WTC11 (cell line): ENCODE results near the gene WNT6. TPM values are rescaled to one million over a fixed set of nuclear protein-coding genes. Genes with fewer than 3 reads are reported as not detected.

Experiments
- ATAC-seq: fragments of 200-7000 bp; cut with Tn5 transposase; 2 replicates; pipeline ENCODE4 v1.10.0; 2021; ENCODE audit warnings: mild to moderate bottlenecking, moderate library complexity
- CTCF ChIA-PET: fragments of 300-600 bp; sonication (Branson Sonifier 250); formaldehyde crosslinking; loops from one replicate; lab custom pipeline; 2021; ENCODE audit warnings: antibody characterized with exemption; lab: Charles Lee
- POLR2A ChIA-PET: fragments of 350-600 bp; sonication (Branson Sonifier 250); formaldehyde crosslinking; loops from one replicate; lab custom pipeline; 2021; ENCODE audit warnings: antibody characterized with exemption; lab: Charles Lee
- DNase-seq: peaks from one replicate; pipeline ENCODE4 v3.0.0; 2021; ENCODE audit warnings: low spot score
- H3K27ac Mint-ChIP-seq: 2 replicates; pipeline ENCODE4 v1.8.0; 2021; ENCODE audit warnings: mixed read lengths
- H3K27me3 Mint-ChIP-seq: 2 replicates; pipeline ENCODE4 v1.8.0; 2021; ENCODE audit warnings: low read depth, mild to moderate bottlenecking, moderate library complexity, mixed read lengths
- H3K36me3 Mint-ChIP-seq: 2 replicates; pipeline ENCODE4 v1.8.0; 2021; ENCODE audit warnings: mixed read lengths
- H3K4me1 Mint-ChIP-seq: 2 replicates; pipeline ENCODE4 v1.8.0; 2022; ENCODE audit warnings: mixed read lengths
- H3K4me3 Mint-ChIP-seq: 2 replicates; pipeline ENCODE4 v1.8.0; 2021; ENCODE audit warnings: mild to moderate bottlenecking, moderate library complexity, mixed read lengths
- H3K9me3 Mint-ChIP-seq: 2 replicates; pipeline ENCODE4 v1.8.0; 2021; ENCODE audit warnings: mixed read lengths
- CREM ChIP-seq: sonication (generic); formaldehyde crosslinking; IDR thresholded peaks from 2 replicates; pipeline ENCODE4 v1.8.1; 2022; ENCODE audit warnings: mild to moderate bottlenecking, missing genetic modification reagents, moderate library complexity
- FOXK1 ChIP-seq: sonication (generic); formaldehyde crosslinking; IDR thresholded peaks from 2 replicates; pipeline ENCODE4 v1.8.0; 2022; ENCODE audit warnings: mild to moderate bottlenecking, moderate library complexity, missing genetic modification reagents
- FOXP1 ChIP-seq: sonication (generic); formaldehyde crosslinking; IDR thresholded peaks from 2 replicates; pipeline ENCODE4 v1.8.0; 2022; ENCODE audit warnings: missing genetic modification reagents, mild to moderate bottlenecking, moderate library complexity, borderline replicate concordance
- GRHL2 ChIP-seq: fragments of 250-450 bp; sonication (Bioruptor Pico); IDR thresholded peaks from 2 replicates; pipeline ENCODE4 v1.8.0; 2022; ENCODE audit warnings: mild to moderate bottlenecking, moderate library complexity; ENCODE audit not compliant: insufficient replicate concordance, severe bottlenecking
- MYBL2 ChIP-seq: sonication (generic); formaldehyde crosslinking; IDR thresholded peaks from 2 replicates; pipeline ENCODE4 v1.8.1; 2023; ENCODE audit warnings: mild to moderate bottlenecking, moderate library complexity, missing genetic modification reagents
- PRRX2 ChIP-seq: fragments of 250-450 bp; sonication (Bioruptor Pico); IDR thresholded peaks from 2 replicates; pipeline ENCODE4 v1.8.0; 2021; ENCODE audit warnings: mild to moderate bottlenecking
- RELA ChIP-seq: sonication (generic); formaldehyde crosslinking; IDR thresholded peaks from 2 replicates; pipeline ENCODE4 v1.8.1; 2022; ENCODE audit warnings: missing genetic modification reagents, mild to moderate bottlenecking, borderline replicate concordance
- SMAD4 ChIP-seq: sonication (generic); formaldehyde crosslinking; IDR thresholded peaks from 2 replicates; pipeline ENCODE4 v1.8.0; 2022; ENCODE audit warnings: mild to moderate bottlenecking, missing genetic modification reagents
- total RNA-seq: library from RNA; stranded (reverse); gene quantifications from 3 replicates; pipeline ENCODE4 v1.2.3, GENCODE V29; 2021
- TF ChIP-seq, protein P1 (sequence below): sonication (generic); formaldehyde crosslinking; IDR thresholded peaks from 2 replicates; pipeline ENCODE4 v1.8.1; 2023; ENCODE audit warnings: mild to moderate bottlenecking, missing genetic modification reagents, moderate library complexity
- TF ChIP-seq, protein P2 (sequence below): sonication (generic); formaldehyde crosslinking; IDR thresholded peaks from 2 replicates; pipeline ENCODE4 v1.8.1; 2023; ENCODE audit warnings: mild to moderate bottlenecking, missing genetic modification reagents
- TF ChIP-seq, protein P3 (sequence below): sonication (generic); formaldehyde crosslinking; IDR thresholded peaks from 2 replicates; pipeline ENCODE4 v1.8.0; 2022; ENCODE audit warnings: mild to moderate bottlenecking, missing genetic modification reagents
- TF ChIP-seq, protein P4 (sequence below): sonication (generic); formaldehyde crosslinking; IDR thresholded peaks from 2 replicates; pipeline ENCODE4 v1.8.1; 2023; ENCODE audit warnings: mild to moderate bottlenecking, missing genetic modification reagents, moderate library complexity
- TF ChIP-seq, protein P5 (sequence below): sonication (generic); formaldehyde crosslinking; IDR thresholded peaks from 2 replicates; pipeline ENCODE4 v1.8.1; 2023; ENCODE audit warnings: mild to moderate bottlenecking, missing genetic modification reagents
- TF ChIP-seq, protein P6 (sequence below): sonication (generic); formaldehyde crosslinking; IDR thresholded peaks from 2 replicates; pipeline ENCODE4 v1.8.0; 2023; ENCODE audit warnings: missing genetic modification reagents, mild to moderate bottlenecking, borderline replicate concordance
- TF ChIP-seq, protein P7 (sequence below): sonication (generic); formaldehyde crosslinking; IDR thresholded peaks from 2 replicates; pipeline ENCODE4 v1.8.1; 2023; ENCODE audit warnings: mild to moderate bottlenecking, moderate library complexity, missing genetic modification reagents

WNT6 gene
- total RNA-seq, 1 experiment from 2014 or later: not detected

DNA sequence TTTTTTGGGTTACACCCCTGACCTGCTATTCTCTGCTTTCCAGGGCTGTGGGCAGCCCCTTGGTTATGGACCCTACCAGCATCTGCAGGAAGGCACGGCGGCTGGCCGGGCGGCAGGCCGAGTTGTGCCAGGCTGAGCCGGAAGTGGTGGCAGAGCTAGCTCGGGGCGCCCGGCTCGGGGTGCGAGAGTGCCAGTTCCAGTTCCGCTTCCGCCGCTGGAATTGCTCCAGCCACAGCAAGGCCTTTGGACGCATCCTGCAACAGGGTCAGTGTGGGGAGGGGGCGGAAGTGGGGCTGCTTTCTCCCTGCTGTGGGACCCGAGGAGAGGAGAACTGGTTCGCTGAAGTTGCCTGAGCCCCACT is 11.4 kb downstream of the WNT6 start:
- ATAC-seq (no peak), DNase-seq (no peak)
- no peaks in the 10 kb centered on the region for H3K9me3 Mint-ChIP-seq
- H3K4me3 Mint-ChIP-seq: no peak overlapping the region
- H3K4me1 Mint-ChIP-seq: peaks cover 19% of the 10 kb centered on the region
- POLR2A ChIA-PET: no interaction called here
- 0 out of 2 replicates have a peak, but pooled peaks have one; percentile 35 for TF ChIP-seq FOXP1 (CRISPR knock-in tag)
- no peak for TF ChIP-seq FOXK1 (CRISPR knock-in tag)
- TF ChIP-seq, all 79 proteins: peak for 1
- Mint-ChIP-seq H3K36me3 (no peaks in the 10 kb centered on the region), H3K27ac (no peak overlapping the region), H3K27me3 (peaks cover 100% of the 10 kb centered on the region)
- CTCF ChIA-PET: interaction anchor here (0.7 to 17.9 kb wide), 7 partner anchors 9 to 652 kb away, joined by 3 to 422 read pairs (median 4); no protein-coding TSS in a partner anchor

DNA sequence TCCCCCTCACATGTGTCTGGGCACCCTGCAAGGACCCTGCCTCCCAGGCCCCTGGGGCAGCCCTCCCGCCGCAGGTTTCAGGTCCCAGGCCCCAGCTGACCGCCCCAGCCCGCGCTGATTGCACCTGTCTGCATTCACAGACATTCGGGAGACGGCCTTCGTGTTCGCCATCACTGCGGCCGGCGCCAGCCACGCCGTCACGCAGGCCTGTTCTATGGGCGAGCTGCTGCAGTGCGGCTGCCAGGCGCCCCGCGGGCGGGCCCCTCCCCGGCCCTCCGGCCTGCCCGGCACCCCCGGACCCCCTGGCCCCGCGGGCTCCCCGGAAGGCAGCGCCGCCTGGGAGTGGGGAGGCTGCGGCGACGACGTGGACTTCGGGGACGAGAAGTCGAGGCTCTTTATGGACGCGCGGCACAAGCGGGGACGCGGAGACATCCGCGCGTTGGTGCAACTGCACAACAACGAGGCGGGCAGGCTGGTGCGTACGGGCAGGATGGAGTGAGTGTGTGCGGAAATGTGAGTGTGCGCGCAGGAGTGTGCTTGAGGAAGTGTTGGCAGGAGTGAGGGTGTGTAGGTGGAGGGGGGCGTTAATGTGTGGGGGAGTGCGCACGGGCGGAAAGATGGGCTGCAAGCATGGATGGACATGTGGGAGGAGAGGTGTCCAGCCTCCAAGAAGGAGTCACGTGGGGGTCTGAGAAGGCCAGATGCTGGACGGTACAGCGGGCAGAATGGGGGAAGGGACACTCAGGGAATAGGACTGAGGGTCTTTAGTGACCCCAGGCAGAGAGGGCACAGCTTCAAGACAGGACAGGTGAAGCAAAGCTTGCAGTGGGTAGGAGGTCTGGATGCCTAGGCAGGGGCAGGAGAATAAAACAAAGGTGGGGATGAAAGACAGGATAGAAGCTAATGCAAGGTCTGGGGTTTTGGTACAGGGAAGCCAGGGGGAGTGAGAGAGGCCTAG is 12.0 kb downstream of the WNT6 start:
- Mint-ChIP-seq H3K36me3 (no peaks in the 10 kb centered on the region), H3K27me3 (peaks cover 100% of the 10 kb centered on the region), H3K27ac (no peak overlapping the region), H3K9me3 (no peaks in the 10 kb centered on the region), H3K4me1 (peaks cover 19% of the 10 kb centered on the region), H3K4me3 (peak overlapping the region; percentile 28)
- TF ChIP-seq GRHL2 (CRISPR knock-in tag) (no peak), MYBL2 (CRISPR knock-in tag) (no peak), RELA (no peak), SMAD4 (CRISPR knock-in tag) (no peak)
- TF ChIP-seq, protein P1, sequence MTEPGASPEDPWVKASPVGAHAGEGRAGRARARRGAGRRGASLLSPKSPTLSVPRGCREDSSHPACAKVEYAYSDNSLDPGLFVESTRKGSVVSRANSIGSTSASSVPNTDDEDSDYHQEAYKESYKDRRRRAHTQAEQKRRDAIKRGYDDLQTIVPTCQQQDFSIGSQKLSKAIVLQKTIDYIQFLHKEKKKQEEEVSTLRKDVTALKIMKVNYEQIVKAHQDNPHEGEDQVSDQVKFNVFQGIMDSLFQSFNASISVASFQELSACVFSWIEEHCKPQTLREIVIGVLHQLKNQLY (CRISPR knock-in tag): no peak
- TF ChIP-seq, protein P2, sequence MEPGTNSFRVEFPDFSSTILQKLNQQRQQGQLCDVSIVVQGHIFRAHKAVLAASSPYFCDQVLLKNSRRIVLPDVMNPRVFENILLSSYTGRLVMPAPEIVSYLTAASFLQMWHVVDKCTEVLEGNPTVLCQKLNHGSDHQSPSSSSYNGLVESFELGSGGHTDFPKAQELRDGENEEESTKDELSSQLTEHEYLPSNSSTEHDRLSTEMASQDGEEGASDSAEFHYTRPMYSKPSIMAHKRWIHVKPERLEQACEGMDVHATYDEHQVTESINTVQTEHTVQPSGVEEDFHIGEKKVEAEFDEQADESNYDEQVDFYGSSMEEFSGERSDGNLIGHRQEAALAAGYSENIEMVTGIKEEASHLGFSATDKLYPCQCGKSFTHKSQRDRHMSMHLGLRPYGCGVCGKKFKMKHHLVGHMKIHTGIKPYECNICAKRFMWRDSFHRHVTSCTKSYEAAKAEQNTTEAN (CRISPR knock-in tag): no peak
- TF ChIP-seq, protein P3, sequence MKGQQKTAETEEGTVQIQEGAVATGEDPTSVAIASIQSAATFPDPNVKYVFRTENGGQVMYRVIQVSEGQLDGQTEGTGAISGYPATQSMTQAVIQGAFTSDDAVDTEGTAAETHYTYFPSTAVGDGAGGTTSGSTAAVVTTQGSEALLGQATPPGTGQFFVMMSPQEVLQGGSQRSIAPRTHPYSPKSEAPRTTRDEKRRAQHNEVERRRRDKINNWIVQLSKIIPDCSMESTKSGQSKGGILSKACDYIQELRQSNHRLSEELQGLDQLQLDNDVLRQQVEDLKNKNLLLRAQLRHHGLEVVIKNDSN (CRISPR knock-in tag): no peak; the same call in 1 of the 2 replicates
- TF ChIP-seq, protein P4, sequence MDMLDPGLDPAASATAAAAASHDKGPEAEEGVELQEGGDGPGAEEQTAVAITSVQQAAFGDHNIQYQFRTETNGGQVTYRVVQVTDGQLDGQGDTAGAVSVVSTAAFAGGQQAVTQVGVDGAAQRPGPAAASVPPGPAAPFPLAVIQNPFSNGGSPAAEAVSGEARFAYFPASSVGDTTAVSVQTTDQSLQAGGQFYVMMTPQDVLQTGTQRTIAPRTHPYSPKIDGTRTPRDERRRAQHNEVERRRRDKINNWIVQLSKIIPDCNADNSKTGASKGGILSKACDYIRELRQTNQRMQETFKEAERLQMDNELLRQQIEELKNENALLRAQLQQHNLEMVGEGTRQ (CRISPR knock-in tag): peak; percentile 44
- TF ChIP-seq, protein P5, sequence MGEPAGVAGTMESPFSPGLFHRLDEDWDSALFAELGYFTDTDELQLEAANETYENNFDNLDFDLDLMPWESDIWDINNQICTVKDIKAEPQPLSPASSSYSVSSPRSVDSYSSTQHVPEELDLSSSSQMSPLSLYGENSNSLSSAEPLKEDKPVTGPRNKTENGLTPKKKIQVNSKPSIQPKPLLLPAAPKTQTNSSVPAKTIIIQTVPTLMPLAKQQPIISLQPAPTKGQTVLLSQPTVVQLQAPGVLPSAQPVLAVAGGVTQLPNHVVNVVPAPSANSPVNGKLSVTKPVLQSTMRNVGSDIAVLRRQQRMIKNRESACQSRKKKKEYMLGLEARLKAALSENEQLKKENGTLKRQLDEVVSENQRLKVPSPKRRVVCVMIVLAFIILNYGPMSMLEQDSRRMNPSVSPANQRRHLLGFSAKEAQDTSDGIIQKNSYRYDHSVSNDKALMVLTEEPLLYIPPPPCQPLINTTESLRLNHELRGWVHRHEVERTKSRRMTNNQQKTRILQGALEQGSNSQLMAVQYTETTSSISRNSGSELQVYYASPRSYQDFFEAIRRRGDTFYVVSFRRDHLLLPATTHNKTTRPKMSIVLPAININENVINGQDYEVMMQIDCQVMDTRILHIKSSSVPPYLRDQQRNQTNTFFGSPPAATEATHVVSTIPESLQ (CRISPR knock-in tag): no peak
- DNase-seq: no peak
- ChIA-PET POLR2A (interaction anchor here (0.6 kb wide), 1 partner anchor 20 kb away, joined by 4 read pairs; no protein-coding TSS in a partner anchor), CTCF (interaction anchor here (0.8 to 17.9 kb wide), 11 partner anchors 8 to 161 kb away, joined by 3 to 422 read pairs (median 4); partner anchors contain the start of genes TTLL4 and WNT6)
- ATAC-seq: no peak

DNA sequence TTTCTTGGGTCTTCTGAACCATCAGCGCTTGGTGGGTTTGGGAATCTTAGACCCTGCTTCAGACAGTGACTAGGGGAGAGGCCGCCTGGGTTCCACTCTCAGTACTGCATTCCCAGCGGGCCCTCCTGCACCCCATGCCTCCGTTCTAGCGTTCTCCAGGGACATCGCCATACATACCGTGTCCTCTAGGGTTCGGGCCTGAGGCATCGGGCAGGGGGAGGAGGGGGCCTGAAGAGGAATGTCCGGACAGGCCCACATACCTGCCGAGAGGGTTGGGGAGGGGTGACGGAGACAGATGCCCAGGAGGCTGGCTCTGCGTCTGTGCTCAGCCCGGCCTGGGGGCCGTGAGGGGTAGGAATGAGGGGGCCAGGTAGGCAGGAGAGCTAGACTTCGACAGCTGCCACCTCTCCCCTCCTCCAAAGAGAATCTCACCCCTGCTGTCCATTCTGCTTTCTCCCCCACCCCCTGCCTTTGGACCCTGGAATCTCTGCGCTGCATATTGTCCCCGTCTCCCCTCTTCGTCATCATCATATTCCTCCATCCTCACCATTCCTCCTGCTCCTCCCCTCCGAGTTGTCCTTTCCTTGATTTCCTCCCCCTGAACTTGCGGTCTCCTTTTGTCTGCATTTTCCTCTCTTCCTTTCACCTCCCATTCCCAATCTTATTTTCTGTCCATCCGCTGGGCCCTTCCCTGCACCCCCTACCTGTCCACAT is 13.2 kb downstream of the WNT6 start:
- H3K9me3 Mint-ChIP-seq: no peaks in the 10 kb centered on the region
- no peaks in the 10 kb centered on the region for H3K36me3 Mint-ChIP-seq
- peak overlapping the region; percentile 38 for H3K4me3 Mint-ChIP-seq
- CTCF ChIA-PET: interaction anchor here (1.0 to 17.9 kb wide), 10 partner anchors 12 to 162 kb away, joined by 3 to 422 read pairs (median 4); partner anchors contain the start of genes CDK5R2, TTLL4 and WNT6
- ATAC-seq (peak; percentile 78), DNase-seq (peak; percentile 57)
- H3K27ac Mint-ChIP-seq: no peak overlapping the region
- H3K27me3 Mint-ChIP-seq: peaks cover 100% of the 10 kb centered on the region
- H3K4me1 Mint-ChIP-seq: peaks cover 21% of the 10 kb centered on the region
- POLR2A ChIA-PET: interaction anchor here (0.6 kb wide), 1 partner anchor 21 kb away, joined by 4 read pairs; no protein-coding TSS in a partner anchor
- TF ChIP-seq CREM (CRISPR knock-in tag) (no peak), PRRX2 (CRISPR knock-in tag) (no peak)
- TF ChIP-seq, protein P6, sequence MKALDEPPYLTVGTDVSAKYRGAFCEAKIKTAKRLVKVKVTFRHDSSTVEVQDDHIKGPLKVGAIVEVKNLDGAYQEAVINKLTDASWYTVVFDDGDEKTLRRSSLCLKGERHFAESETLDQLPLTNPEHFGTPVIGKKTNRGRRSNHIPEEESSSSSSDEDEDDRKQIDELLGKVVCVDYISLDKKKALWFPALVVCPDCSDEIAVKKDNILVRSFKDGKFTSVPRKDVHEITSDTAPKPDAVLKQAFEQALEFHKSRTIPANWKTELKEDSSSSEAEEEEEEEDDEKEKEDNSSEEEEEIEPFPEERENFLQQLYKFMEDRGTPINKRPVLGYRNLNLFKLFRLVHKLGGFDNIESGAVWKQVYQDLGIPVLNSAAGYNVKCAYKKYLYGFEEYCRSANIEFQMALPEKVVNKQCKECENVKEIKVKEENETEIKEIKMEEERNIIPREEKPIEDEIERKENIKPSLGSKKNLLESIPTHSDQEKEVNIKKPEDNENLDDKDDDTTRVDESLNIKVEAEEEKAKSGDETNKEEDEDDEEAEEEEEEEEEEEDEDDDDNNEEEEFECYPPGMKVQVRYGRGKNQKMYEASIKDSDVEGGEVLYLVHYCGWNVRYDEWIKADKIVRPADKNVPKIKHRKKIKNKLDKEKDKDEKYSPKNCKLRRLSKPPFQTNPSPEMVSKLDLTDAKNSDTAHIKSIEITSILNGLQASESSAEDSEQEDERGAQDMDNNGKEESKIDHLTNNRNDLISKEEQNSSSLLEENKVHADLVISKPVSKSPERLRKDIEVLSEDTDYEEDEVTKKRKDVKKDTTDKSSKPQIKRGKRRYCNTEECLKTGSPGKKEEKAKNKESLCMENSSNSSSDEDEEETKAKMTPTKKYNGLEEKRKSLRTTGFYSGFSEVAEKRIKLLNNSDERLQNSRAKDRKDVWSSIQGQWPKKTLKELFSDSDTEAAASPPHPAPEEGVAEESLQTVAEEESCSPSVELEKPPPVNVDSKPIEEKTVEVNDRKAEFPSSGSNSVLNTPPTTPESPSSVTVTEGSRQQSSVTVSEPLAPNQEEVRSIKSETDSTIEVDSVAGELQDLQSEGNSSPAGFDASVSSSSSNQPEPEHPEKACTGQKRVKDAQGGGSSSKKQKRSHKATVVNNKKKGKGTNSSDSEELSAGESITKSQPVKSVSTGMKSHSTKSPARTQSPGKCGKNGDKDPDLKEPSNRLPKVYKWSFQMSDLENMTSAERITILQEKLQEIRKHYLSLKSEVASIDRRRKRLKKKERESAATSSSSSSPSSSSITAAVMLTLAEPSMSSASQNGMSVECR (CRISPR knock-in tag): no peak
- TF ChIP-seq, protein P7, sequence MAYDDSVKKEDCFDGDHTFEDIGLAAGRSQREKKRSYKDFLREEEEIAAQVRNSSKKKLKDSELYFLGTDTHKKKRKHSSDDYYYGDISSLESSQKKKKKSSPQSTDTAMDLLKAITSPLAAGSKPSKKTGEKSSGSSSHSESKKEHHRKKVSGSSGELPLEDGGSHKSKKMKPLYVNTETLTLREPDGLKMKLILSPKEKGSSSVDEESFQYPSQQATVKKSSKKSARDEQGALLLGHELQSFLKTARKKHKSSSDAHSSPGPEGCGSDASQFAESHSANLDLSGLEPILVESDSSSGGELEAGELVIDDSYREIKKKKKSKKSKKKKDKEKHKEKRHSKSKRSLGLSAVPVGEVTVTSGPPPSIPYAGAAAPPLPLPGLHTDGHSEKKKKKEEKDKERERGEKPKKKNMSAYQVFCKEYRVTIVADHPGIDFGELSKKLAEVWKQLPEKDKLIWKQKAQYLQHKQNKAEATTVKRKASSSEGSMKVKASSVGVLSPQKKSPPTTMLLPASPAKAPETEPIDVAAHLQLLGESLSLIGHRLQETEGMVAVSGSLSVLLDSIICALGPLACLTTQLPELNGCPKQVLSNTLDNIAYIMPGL (CRISPR knock-in tag): no peak
